Sigmoid colon (tissue), 7 donors: Measurements from ENCODE around the gene SP1. TPM values are rescaled to one million over a fixed set of nuclear protein-coding genes. Genes with fewer than 3 reads are reported as not detected.

Experiments used
- DNase-seq: peaks from one replicate; pipeline ENCODE4 v3.0.0-alpha.2; 2019
- H3K27ac ChIP-seq, 4 donors: fragments of 200-600 bp; sonication (generic); one replicate each; pipeline ENCODE4 v1.5.1; 2016 to 2019; ENCODE audit warnings: mild to moderate bottlenecking in 1 of 4
- H3K27me3 ChIP-seq, 3 donors: fragments of 200-600 bp; sonication (generic); one replicate each; pipeline ENCODE4 v1.5.1; 2019; ENCODE audit warnings: mild to moderate bottlenecking in 1 of 3
- H3K36me3 ChIP-seq, 4 donors: fragments of 200-600 bp; sonication (generic); one replicate each; pipeline ENCODE4 v1.5.1; 2016 to 2019
- H3K4me1 ChIP-seq, 4 donors: fragments of 200-600 bp; sonication (generic); one replicate each; pipeline ENCODE4 v1.5.1; 2017 to 2019
- H3K4me3 ChIP-seq, 4 donors: fragments of 200-600 bp; sonication (generic); one replicate each; pipeline ENCODE4 v1.5.1; 2017 to 2019; ENCODE audit warnings: mild to moderate bottlenecking in 2 of 4, moderate library complexity in 1 of 4
- H3K9me3 ChIP-seq, 4 donors: fragments of 200-600 bp in 3 of 4; sonication (generic) in 3 of 4; one replicate each; pipeline versions ENCODE4 v1.5.1 to v1.6.1; 2013 to 2019
- CTCF ChIP-seq, 4 experiments: fragments of 450-650 bp in 3 of 4; fragments of 200-600 bp in 1 of 4; IDR thresholded peaks; one replicate each; pipeline ENCODE4 v1.5.1; 2016 to 2019; ENCODE audit warnings: antibody characterized with exemption in 4 of 4, mild to moderate bottlenecking in 3 of 4, moderate library complexity in 2 of 4
- EP300 ChIP-seq, 4 donors: sonication (generic); formaldehyde crosslinking; IDR thresholded peaks; one replicate each; pipeline ENCODE4 v1.6.1; 2017; ENCODE audit warnings: antibody characterized with exemption in 4 of 4
- POLR2A ChIP-seq, 2 donors: fragments of 450-650 bp; IDR thresholded peaks; one replicate each; pipeline ENCODE4 v1.6.1; 2016; ENCODE audit warnings: antibody characterized with exemption in 2 of 2, mild to moderate bottlenecking in 2 of 2, moderate library complexity in 2 of 2
- POLR2AphosphoS5 ChIP-seq, 4 donors: sonication (generic); formaldehyde crosslinking; IDR thresholded peaks; one replicate each; pipeline ENCODE4 v1.6.1; 2017; ENCODE audit warnings: antibody characterized with exemption in 4 of 4
- WGBS, 2 donors: extraction: QIAGEN DNeasy Blood & Tissue Kit; methylation state at CpG; one replicate each; pipeline ENCODE4 v1.1.7; 2013; 5-methylcytosine and 5-hydroxymethylcytosine counted together
- intact Hi-C: fragments of 100-400 bp; cut with DNase I; formaldehyde crosslinking; loops from one replicate; pipeline ENCODE4 v1.15.1; 2023
- polyA plus RNA-seq, 3 donors: library from polyadenylated mRNA; stranded (reverse); fragments of 200-250 nt; gene quantifications; one replicate each; pipeline ENCODE4 v1.2.3, GENCODE V29; 2013
- total RNA-seq, 4 donors: library from RNA; depleted of rRNA; stranded (reverse); fragments of >200 nt; gene quantifications; one replicate each; pipeline ENCODE4 v1.1.0, GENCODE V29; 2016
- donor health status: healthy with polysubstance abuse.
- donor health status: Bipolar disorder and iron deficiency.
- donor health status: healthy.

The SP1 gene
- total and polyA plus RNA-seq, 7 donors = 11.4 to 69.8 (median 53.2) TPM

GRCh38 chr12:53345486-53346188 lies 34.3 kb upstream of the SP1 start:
- 41 to 44% methylated on average over 10 of the region's 10 CpGs for WGBS, 2 donors
- Histone ChIP-seq H3K4me3 (peak overlapping the region in 3 of 4 donors; percentile 63 to 75 (median 72)), H3K4me1 (peaks cover 0 to 15% (median 13%) of the 10 kb centered on the region in 4 donors), H3K36me3 (no peaks in the 10 kb centered on the region), H3K27me3 (no peaks in the 10 kb centered on the region), H3K27ac (peak overlapping the region; percentile 86 to 97 (median 90)), H3K9me3 (no peaks in the 10 kb centered on the region)
- intact Hi-C loops = loop anchor here (1.0 kb wide), 1 partner anchor 21 kb away; no protein-coding TSS in a partner anchor
- no peak for TF ChIP-seq POLR2A (IDR thresholded peaks at IDR 0.05)
- peak in 1 of 4 experiments; percentile 4 for TF ChIP-seq CTCF (IDR thresholded peaks at IDR 0.05)
- DNase-seq = peak; percentile 77

- TF ChIP-seq POLR2AphosphoS5 (IDR thresholded peaks at IDR 0.05) (no peak), EP300 (IDR thresholded peaks at IDR 0.05) (no peak), CTCF (IDR thresholded peaks at IDR 0.05) (no peak), POLR2A (IDR thresholded peaks at IDR 0.05) (no peak)
- H3K27me3 ChIP-seq = no peaks in the 10 kb centered on the region
- DNase-seq = no peak
- 81 to 85% methylated on average over 1 of the region's 1 CpG for WGBS, 2 donors
- no peaks in the 10 kb centered on the region for H3K36me3 ChIP-seq
- H3K9me3 ChIP-seq = no peaks in the 10 kb centered on the region
- H3K27ac ChIP-seq = no peak overlapping the region
- intact Hi-C loops = no loop called here
- peaks cover 0 to 15% (median 13%) of the 10 kb centered on the region in 4 donors for H3K4me1 ChIP-seq
- no peak overlapping the region for H3K4me3 ChIP-seq
These were observed 33.5 kb upstream of the SP1 start for GRCh38 chr12:53346491-53346890.

GRCh38 chr12:53347905-53348304 lies 32.1 kb upstream of the SP1 start:
- no peak for DNase-seq
- H3K9me3 ChIP-seq = no peaks in the 10 kb centered on the region
- 89 to 92% methylated on average over 4 of the region's 4 CpGs for WGBS, 2 donors
- H3K4me3 ChIP-seq = no peak overlapping the region
- no peak for TF ChIP-seq CTCF (IDR thresholded peaks at IDR 0.05)
- no peak for TF ChIP-seq POLR2A (IDR thresholded peaks at IDR 0.05)
- TF ChIP-seq EP300 (IDR thresholded peaks at IDR 0.05) = no peak
- intact Hi-C loops = no loop called here
- peaks cover 3 to 19% (median 16%) of the 10 kb centered on the region in 4 donors for H3K4me1 ChIP-seq
- H3K27me3 ChIP-seq = no peaks in the 10 kb centered on the region
- H3K36me3 ChIP-seq = no peaks in the 10 kb centered on the region
- no peak overlapping the region for H3K27ac ChIP-seq

- 64 to 67% methylated on average over 21 of the region's 21 CpGs for WGBS, 2 donors
These were observed 27.4 kb upstream of the SP1 start for GRCh38 chr12:53352331-53353256.

More at GRCh38 chr12:53352331-53353256, 27.4 kb upstream of the SP1 start:
- Histone ChIP-seq H3K36me3 (no peaks in the 10 kb centered on the region), H3K4me3 (no peak overlapping the region), H3K27ac (no peak overlapping the region), H3K27me3 (no peaks in the 10 kb centered on the region), H3K4me1 (peaks cover 0 to 8% (median 4%) of the 10 kb centered on the region in 4 donors), H3K9me3 (no peaks in the 10 kb centered on the region)
- TF ChIP-seq CTCF (IDR thresholded peaks at IDR 0.05) (peak; percentile 83 to 94 (median 90)), EP300 (IDR thresholded peaks at IDR 0.05) (no peak), POLR2AphosphoS5 (IDR thresholded peaks at IDR 0.05) (peak in 1 of 4 donors; percentile 21)
- DNase-seq = peak; percentile 92
- intact Hi-C loops = loop anchor here (1.0 to 2.0 kb wide), 2 partner anchors 69 to 156 kb away; no protein-coding TSS in a partner anchor
